Endodermal cell (in vitro differentiated cells): Measurements from ENCODE around the gene KLC4. TPM values are rescaled to one million over a fixed set of nuclear protein-coding genes. Genes with fewer than 3 reads are reported as not detected.

Source experiments
- DNase-seq: peaks from one replicate; pipeline ENCODE4 v3.0.0-alpha.2; 2017
- H3K27ac ChIP-seq: 2 replicates; pipeline ENCODE4 v1.5.1; 2013; ENCODE audit warnings: mild to moderate bottlenecking, low read depth, low read length, moderate library complexity
- H3K27me3 ChIP-seq: 2 replicates; pipeline ENCODE4 v1.6.1; 2013; ENCODE audit warnings: mild to moderate bottlenecking, low read length, moderate library complexity; ENCODE audit not compliant: insufficient read depth, control insufficient read depth, poor library complexity, severe bottlenecking
- H3K36me3 ChIP-seq: 2 replicates; pipeline ENCODE4 v1.7.0; 2013; ENCODE audit warnings: mild to moderate bottlenecking, low read length, moderate library complexity; ENCODE audit not compliant: control insufficient read depth, insufficient read depth
- H3K4me1 ChIP-seq: one replicate; pipeline ENCODE4 v1.7.0; 2013; ENCODE audit warnings: low read length; ENCODE audit not compliant: control insufficient read depth, insufficient read depth
- H3K4me3 ChIP-seq: 2 replicates; pipeline ENCODE4 v1.5.1; 2013; ENCODE audit warnings: mild to moderate bottlenecking, low read length, moderate library complexity
- H3K9ac ChIP-seq: 2 replicates; pipeline ENCODE4 v1.6.1; 2013; ENCODE audit warnings: mild to moderate bottlenecking, low read length, moderate library complexity; ENCODE audit not compliant: poor library complexity, severe bottlenecking; ENCODE audit errors: extremely low read depth
- H3K9me3 ChIP-seq: 2 replicates; pipeline ENCODE4 v1.6.1; 2013; ENCODE audit warnings: mild to moderate bottlenecking, low read length, moderate library complexity; ENCODE audit not compliant: control insufficient read depth
- H3K27ac Mint-ChIP-seq: 2 replicates; pipeline ENCODE4 v1.8.0; 2020; ENCODE audit warnings: mixed read lengths
- H3K27me3 Mint-ChIP-seq: 2 replicates; pipeline ENCODE4 v1.8.0; 2021; ENCODE audit warnings: mild to moderate bottlenecking, mixed read lengths; ENCODE audit not compliant: insufficient read depth
- H3K36me3 Mint-ChIP-seq: 2 replicates; pipeline ENCODE4 v1.8.0; 2020; ENCODE audit warnings: low read depth, mixed read lengths
- H3K4me1 Mint-ChIP-seq: 2 replicates; pipeline ENCODE4 v1.8.0; 2020; ENCODE audit warnings: mixed read lengths
- H3K4me3 Mint-ChIP-seq: 2 replicates; pipeline ENCODE4 v1.8.0; 2020; ENCODE audit warnings: mild to moderate bottlenecking, moderate library complexity, mixed read lengths
- H3K9me3 Mint-ChIP-seq: 2 replicates; pipeline ENCODE4 v1.8.0; 2020; ENCODE audit warnings: mild to moderate bottlenecking, mixed read lengths
- WGBS, 2 experiments: methylation state at CpG; one replicate each; pipeline versions ENCODE4 v1.1.5 to v1.1.7; 2013; ENCODE audit warnings: missing lambda C conversion rate in 2 of 2, mixed read lengths in 1 of 2; ENCODE audit not compliant: insufficient coverage in 1 of 2, insufficient read length in 1 of 2; 5-methylcytosine and 5-hydroxymethylcytosine counted together
- total RNA-seq, 2 donors: library from RNA; stranded (reverse); fragmentation: NEBNext Ultra II Directional in 1 of 2; extraction: Animal tissue kit (Norgen Biotek cat#: 25700) in 1 of 2; gene quantifications; 2 replicates in 1 of 2; 3 replicates in 1 of 2; pipeline ENCODE4 v1.2.1, GENCODE V29; 2021
- TF ChIP-seq, protein P1 (sequence below): fragments of 200-600 bp; sonication (generic); conservative IDR thresholded peaks from 2 replicates; pipeline ENCODE4 v1.5.0; 2021; ENCODE audit warnings: antibody characterized with exemption, mild to moderate bottlenecking

KLC4 gene
- total RNA-seq, 2 donors from 2014 or later = 36.6 to 38.0 TPM

DNA sequence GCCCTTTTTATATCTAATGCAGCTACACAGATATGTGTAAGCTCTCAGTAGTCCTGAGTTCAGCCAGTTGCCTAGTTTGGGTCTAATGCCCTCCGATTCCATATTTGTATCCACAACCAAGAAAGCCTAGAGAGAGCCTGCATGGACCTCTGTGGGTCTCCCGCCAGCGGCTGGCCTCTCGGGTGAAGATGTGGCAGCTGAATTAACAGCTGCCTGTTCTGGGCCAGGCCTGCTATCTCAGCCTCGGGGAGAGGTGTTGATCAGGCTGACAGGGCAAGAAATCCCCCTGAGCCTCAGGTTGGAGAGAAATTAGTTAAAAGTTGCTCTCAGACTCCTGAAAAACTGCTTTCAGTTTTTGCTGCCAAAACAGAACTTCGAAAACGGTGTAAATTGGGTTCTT, 36.5 kb downstream of the KLC4 start:
- H3K9ac ChIP-seq = no peak overlapping the region
- H3K27ac ChIP-seq = peak overlapping the region; percentile 73
- no peak overlapping the region for H3K4me3 Mint-ChIP-seq
- H3K27me3 Mint-ChIP-seq = no peaks in the 10 kb centered on the region
- no peaks in the 10 kb centered on the region for H3K9me3 Mint-ChIP-seq
- peaks cover 10% of the 10 kb centered on the region for H3K4me1 ChIP-seq
- 55 to 72% methylated on average over 6 to 7 of the region's 7 CpGs for WGBS, 2 experiments
- TF ChIP-seq, protein P1, sequence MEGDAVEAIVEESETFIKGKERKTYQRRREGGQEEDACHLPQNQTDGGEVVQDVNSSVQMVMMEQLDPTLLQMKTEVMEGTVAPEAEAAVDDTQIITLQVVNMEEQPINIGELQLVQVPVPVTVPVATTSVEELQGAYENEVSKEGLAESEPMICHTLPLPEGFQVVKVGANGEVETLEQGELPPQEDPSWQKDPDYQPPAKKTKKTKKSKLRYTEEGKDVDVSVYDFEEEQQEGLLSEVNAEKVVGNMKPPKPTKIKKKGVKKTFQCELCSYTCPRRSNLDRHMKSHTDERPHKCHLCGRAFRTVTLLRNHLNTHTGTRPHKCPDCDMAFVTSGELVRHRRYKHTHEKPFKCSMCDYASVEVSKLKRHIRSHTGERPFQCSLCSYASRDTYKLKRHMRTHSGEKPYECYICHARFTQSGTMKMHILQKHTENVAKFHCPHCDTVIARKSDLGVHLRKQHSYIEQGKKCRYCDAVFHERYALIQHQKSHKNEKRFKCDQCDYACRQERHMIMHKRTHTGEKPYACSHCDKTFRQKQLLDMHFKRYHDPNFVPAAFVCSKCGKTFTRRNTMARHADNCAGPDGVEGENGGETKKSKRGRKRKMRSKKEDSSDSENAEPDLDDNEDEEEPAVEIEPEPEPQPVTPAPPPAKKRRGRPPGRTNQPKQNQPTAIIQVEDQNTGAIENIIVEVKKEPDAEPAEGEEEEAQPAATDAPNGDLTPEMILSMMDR = no peak
- no peaks in the 10 kb centered on the region for H3K27me3 ChIP-seq
- peaks cover 46% of the 10 kb centered on the region for H3K4me1 Mint-ChIP-seq
- no peaks in the 10 kb centered on the region for H3K36me3 ChIP-seq
- no peaks in the 10 kb centered on the region for H3K36me3 Mint-ChIP-seq
- H3K4me3 ChIP-seq = no peak overlapping the region
- peak; percentile 77 for DNase-seq
- no peaks in the 10 kb centered on the region for H3K9me3 ChIP-seq
- H3K27ac Mint-ChIP-seq = peak overlapping the region; percentile 85

DNA sequence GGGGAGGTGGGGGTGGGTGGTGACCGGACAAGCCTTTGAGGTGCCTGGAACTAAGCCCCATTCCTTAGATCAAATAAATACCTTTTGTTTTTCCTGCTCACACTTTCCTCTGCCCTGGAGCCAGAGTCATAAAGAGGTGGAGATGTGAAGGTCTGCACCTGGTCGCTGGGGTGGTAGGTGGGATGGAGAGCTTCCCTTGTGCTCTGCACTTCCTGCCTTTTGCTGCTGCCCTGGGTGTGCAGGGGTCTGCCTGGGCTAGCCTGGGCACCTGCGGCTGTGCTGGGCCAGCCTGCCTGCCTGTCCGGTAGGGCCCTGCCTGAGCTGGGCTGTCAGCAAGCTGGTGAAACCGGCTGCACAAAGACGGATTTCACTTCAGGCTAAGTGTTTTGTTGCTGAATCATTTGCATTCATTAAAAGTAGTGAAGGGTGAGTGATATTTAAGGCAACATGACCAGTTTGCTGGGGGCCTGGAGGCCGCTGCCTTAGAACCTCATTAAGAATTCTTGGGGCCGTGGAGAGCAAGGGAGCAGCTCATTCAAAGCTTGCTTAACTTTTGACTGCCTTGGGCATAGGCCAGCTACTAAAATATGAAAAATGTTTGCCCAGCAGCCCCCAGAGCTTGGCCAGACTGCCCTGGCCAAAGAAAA, 37.1 kb downstream of the KLC4 start:
- no peaks in the 10 kb centered on the region for H3K36me3 Mint-ChIP-seq
- peak overlapping the region; percentile 85 for H3K27ac Mint-ChIP-seq
- no peaks in the 10 kb centered on the region for H3K27me3 Mint-ChIP-seq
- peak; percentile 77 for DNase-seq
- H3K4me3 Mint-ChIP-seq = no peak overlapping the region
- H3K9me3 Mint-ChIP-seq = no peaks in the 10 kb centered on the region
- H3K4me1 Mint-ChIP-seq = peaks cover 45% of the 10 kb centered on the region
- 59 to 65% methylated on average over 5 to 7 of the region's 8 CpGs for WGBS, 2 experiments
- H3K27ac ChIP-seq = peak overlapping the region; percentile 73
- H3K27me3 ChIP-seq = no peaks in the 10 kb centered on the region
- TF ChIP-seq, protein P1 = no peak
- H3K9me3 ChIP-seq = no peaks in the 10 kb centered on the region
- H3K4me1 ChIP-seq = peaks cover 10% of the 10 kb centered on the region
- no peaks in the 10 kb centered on the region for H3K36me3 ChIP-seq
- no peak overlapping the region for H3K9ac ChIP-seq
- no peak overlapping the region for H3K4me3 ChIP-seq

DNA sequence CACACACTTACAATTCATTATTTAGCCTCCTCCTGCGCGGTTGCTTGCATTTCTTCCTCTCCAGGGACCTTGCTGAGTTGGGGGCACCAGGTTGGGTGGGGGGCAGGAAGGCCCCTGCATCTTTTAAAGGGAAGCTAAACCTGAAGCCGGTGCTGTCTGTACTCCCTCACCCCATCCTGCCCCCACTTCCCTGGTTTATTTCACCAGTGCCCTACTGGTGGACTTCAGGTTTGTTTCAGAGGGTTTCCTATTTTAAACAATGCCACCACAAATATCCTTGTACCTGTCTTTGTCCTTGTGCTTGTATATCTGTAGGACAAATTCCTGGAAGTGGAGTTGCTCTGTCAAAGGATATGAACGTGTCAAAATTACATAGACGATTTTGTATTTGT, 37.7 kb downstream of the KLC4 start:
- WGBS, 2 experiments = 88 to 100% methylated on average over 2 to 5 of the region's 5 CpGs
- H3K27me3 Mint-ChIP-seq = no peaks in the 10 kb centered on the region
- H3K4me1 Mint-ChIP-seq = peaks cover 45% of the 10 kb centered on the region
- TF ChIP-seq, protein P1 = peak; percentile 22
- H3K9me3 Mint-ChIP-seq = no peaks in the 10 kb centered on the region
- Histone ChIP-seq H3K27me3 (no peaks in the 10 kb centered on the region), H3K9me3 (no peaks in the 10 kb centered on the region), H3K36me3 (no peaks in the 10 kb centered on the region), H3K4me1 (peaks cover 10% of the 10 kb centered on the region), H3K4me3 (no peak overlapping the region), H3K27ac (peak overlapping the region; percentile 73), H3K9ac (no peak overlapping the region)
- H3K27ac Mint-ChIP-seq = peak overlapping the region; percentile 85
- no peak overlapping the region for H3K4me3 Mint-ChIP-seq
- DNase-seq = no peak
- H3K36me3 Mint-ChIP-seq = no peaks in the 10 kb centered on the region
